Muscle of back (tissue), 11 donors: ENCODE data around the gene CALHM1. TPM values are rescaled to one million over a fixed set of nuclear protein-coding genes. Genes with fewer than 3 reads are reported as not detected.
"Not testable (repeated sequence)": the region's sequence is repeated elsewhere in the genome, so short reads cannot be mapped to it uniquely, and the experiment has no call there.

Source experiments
- DNase-seq, 3 donors: peaks; one replicate each; pipeline versions ENCODE4 v3.0.0 to v3.0.0-alpha.2; 2013
- polyA plus RNA-seq, 10 donors: library from polyadenylated mRNA; unstranded; fragments of 120-200 nt; gene quantifications; one replicate each; pipeline ENCODE4 v1.2.1, GENCODE V29; 2013; ENCODE audit not compliant: insufficient read length in 10 of 10

CALHM1 gene
- polyA plus RNA-seq, 10 donors = 0.04 to 0.11 (median 0.08) TPM; not detected in 5

- DNase-seq = not testable (repeated sequence)
These were observed 28.1 kb upstream of the CALHM1 start for GRCh38 chr10:103486635-103487409.

- peak; percentile 36 to 71 (median 60) for DNase-seq
These were observed 23.4 kb upstream of the CALHM1 start for GRCh38 chr10:103481974-103482531.

GRCh38 chr10:103480521-103480920 is 21.8 kb upstream of the CALHM1 start:
- no peak for DNase-seq

GRCh38 chr10:103479135-103479534 is 20.4 kb upstream of the CALHM1 start, which contains the start of gene CALHM3:
Gene CALHM3, minus strand, starts transcription at chr10:103479240. Its CDS starts 208 bp downstream, at chr10:103479032.
- no peak for DNase-seq

- DNase-seq = no peak
These were observed 20.0 kb upstream of the CALHM1 start for GRCh38 chr10:103478671-103479070.

- DNase-seq = no peak
These were observed 17.5 kb upstream of the CALHM1 start for GRCh38 chr10:103476046-103476768.

- no peak for DNase-seq
These were observed 16.7 kb upstream of the CALHM1 start for GRCh38 chr10:103475437-103475836.

GRCh38 chr10:103474077-103474476 is 15.4 kb upstream of the CALHM1 start:
- DNase-seq = no peak

GRCh38 chr10:103473261-103473671 is 14.6 kb upstream of the CALHM1 start:
- peak in 1 of 3 donors; percentile 56 for DNase-seq

- no peak for DNase-seq
These were observed 13.3 kb upstream of the CALHM1 start for GRCh38 chr10:103472005-103472404.

GRCh38 chr10:103470761-103471653 is 12.3 kb upstream of the CALHM1 start:
- DNase-seq = peak in 1 of 3 donors; percentile 32

GRCh38 chr10:103469201-103469600 is 10.5 kb upstream of the CALHM1 start:
- no peak for DNase-seq

- no peak for DNase-seq
These were observed 8.7 kb upstream of the CALHM1 start for GRCh38 chr10:103467406-103467805.

- DNase-seq = no peak
These were observed 8.0 kb upstream of the CALHM1 start for GRCh38 chr10:103466734-103467133.

GRCh38 chr10:103465411-103466179 is 6.9 kb upstream of the CALHM1 start:
- DNase-seq = no peak

GRCh38 chr10:103463499-103463898 is 4.8 kb upstream of the CALHM1 start:
- no peak for DNase-seq

- DNase-seq = no peak
These were observed 915 bp upstream of the CALHM1 start for GRCh38 chr10:103459615-103460014.

GRCh38 chr10:103457896-103458583 is 660 bp downstream of the CALHM1 start:
- DNase-seq = no peak

- DNase-seq = no peak
These were observed 1.5 kb downstream of the CALHM1 start for GRCh38 chr10:103457176-103457712.
